T-helper 1 cell treated with Interleukin-12 subunit alpha and Interleukin-12 subunit beta and Interleukin-4 antibody, amounts not matched to agents 30 ng/mL and 1 ng/mL, for 36 hours (primary cell): ENCODE results near the gene MAP2K3. TPM values are rescaled to one million over a fixed set of nuclear protein-coding genes. Genes with fewer than 3 reads are reported as not detected.
"Not testable (repeated sequence)": the region's sequence is repeated elsewhere in the genome, so short reads cannot be mapped to it uniquely, and the experiment has no call there.

Source experiments
- intact Hi-C: fragments of 100-400 bp; cut with micrococcal nuclease; formaldehyde crosslinking; loops from one replicate; pipeline ENCODE4 v1.15.1; 2024
- total RNA-seq: library from RNA; stranded (reverse); gene quantifications from 2 replicates; pipeline ENCODE4 v1.2.3, GENCODE V29; 2022

Gene MAP2K3
- total RNA-seq, 1 donor from 2014 or later = 80.7 TPM

- intact Hi-C loops = not testable (repeated sequence)
Observed at GRCh38 chr17:21348081-21348925, 63.8 kb downstream of the MAP2K3 start.

GRCh38 chr17:21348926-21349261 lies 64.4 kb downstream of the MAP2K3 start:
- intact Hi-C loops = not testable (repeated sequence)

GRCh38 chr17:21349358-21350050 lies 65.0 kb downstream of the MAP2K3 start:
- intact Hi-C loops = not testable (repeated sequence)

- intact Hi-C loops = not testable (repeated sequence)
Observed at GRCh38 chr17:21350495-21350894, 66.0 kb downstream of the MAP2K3 start.

- intact Hi-C loops = no loop called here
Observed at GRCh38 chr17:21351366-21352065, 67.0 kb downstream of the MAP2K3 start.

- intact Hi-C loops = no loop called here
Observed at GRCh38 chr17:21352221-21352980, 67.9 kb downstream of the MAP2K3 start.

GRCh38 chr17:21352981-21353265 lies 68.4 kb downstream of the MAP2K3 start:
- intact Hi-C loops = no loop called here

- intact Hi-C loops = no loop called here
Observed at GRCh38 chr17:21353326-21354010, 69.0 kb downstream of the MAP2K3 start.

- intact Hi-C loops = no loop called here
Observed at GRCh38 chr17:21354796-21355385, 70.4 kb downstream of the MAP2K3 start.

- intact Hi-C loops = no loop called here
Observed at GRCh38 chr17:21355586-21355985, 71.1 kb downstream of the MAP2K3 start.

GRCh38 chr17:21356537-21357127 lies 72.1 kb downstream of the MAP2K3 start:
- intact Hi-C loops = no loop called here

- intact Hi-C loops = no loop called here
Observed at GRCh38 chr17:21357281-21357680, 72.8 kb downstream of the MAP2K3 start.

GRCh38 chr17:21357696-21358656 lies 73.5 kb downstream of the MAP2K3 start:
- intact Hi-C loops = no loop called here

- intact Hi-C loops = no loop called here
Observed at GRCh38 chr17:21358682-21359482, 74.4 kb downstream of the MAP2K3 start.

- intact Hi-C loops = no loop called here
Observed at GRCh38 chr17:21359483-21359840, 75.0 kb downstream of the MAP2K3 start.

- intact Hi-C loops = no loop called here
Observed at GRCh38 chr17:21360048-21360447, 75.5 kb downstream of the MAP2K3 start.

- intact Hi-C loops = no loop called here
Observed at GRCh38 chr17:21361020-21361809, 76.7 kb downstream of the MAP2K3 start.
